ENCODE measurements around the gene SMYD4.

Gene SMYD4

GRCh38 chr17:1853698-1854097 is 24.0 kb upstream of the SMYD4 start:
- TF ChIP-seq, protein P1, sequence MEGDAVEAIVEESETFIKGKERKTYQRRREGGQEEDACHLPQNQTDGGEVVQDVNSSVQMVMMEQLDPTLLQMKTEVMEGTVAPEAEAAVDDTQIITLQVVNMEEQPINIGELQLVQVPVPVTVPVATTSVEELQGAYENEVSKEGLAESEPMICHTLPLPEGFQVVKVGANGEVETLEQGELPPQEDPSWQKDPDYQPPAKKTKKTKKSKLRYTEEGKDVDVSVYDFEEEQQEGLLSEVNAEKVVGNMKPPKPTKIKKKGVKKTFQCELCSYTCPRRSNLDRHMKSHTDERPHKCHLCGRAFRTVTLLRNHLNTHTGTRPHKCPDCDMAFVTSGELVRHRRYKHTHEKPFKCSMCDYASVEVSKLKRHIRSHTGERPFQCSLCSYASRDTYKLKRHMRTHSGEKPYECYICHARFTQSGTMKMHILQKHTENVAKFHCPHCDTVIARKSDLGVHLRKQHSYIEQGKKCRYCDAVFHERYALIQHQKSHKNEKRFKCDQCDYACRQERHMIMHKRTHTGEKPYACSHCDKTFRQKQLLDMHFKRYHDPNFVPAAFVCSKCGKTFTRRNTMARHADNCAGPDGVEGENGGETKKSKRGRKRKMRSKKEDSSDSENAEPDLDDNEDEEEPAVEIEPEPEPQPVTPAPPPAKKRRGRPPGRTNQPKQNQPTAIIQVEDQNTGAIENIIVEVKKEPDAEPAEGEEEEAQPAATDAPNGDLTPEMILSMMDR (IDR thresholded peaks at IDR 0.05) = no peak
- no peak overlapping the region for H3K4me3 ChIP-seq
- H3K27ac ChIP-seq = no peak overlapping the region
- DNase-seq (ENCODE audit: low spot score) = no peak

GRCh38 chr17:1852327-1852726 is 22.6 kb upstream of the SMYD4 start:
- Histone ChIP-seq H3K27ac (no peak overlapping the region), H3K4me3 (no peak overlapping the region)
- DNase-seq (ENCODE audit: low spot score) = no peak
- TF ChIP-seq, protein P1 (IDR thresholded peaks at IDR 0.05) = no peak

DNA sequence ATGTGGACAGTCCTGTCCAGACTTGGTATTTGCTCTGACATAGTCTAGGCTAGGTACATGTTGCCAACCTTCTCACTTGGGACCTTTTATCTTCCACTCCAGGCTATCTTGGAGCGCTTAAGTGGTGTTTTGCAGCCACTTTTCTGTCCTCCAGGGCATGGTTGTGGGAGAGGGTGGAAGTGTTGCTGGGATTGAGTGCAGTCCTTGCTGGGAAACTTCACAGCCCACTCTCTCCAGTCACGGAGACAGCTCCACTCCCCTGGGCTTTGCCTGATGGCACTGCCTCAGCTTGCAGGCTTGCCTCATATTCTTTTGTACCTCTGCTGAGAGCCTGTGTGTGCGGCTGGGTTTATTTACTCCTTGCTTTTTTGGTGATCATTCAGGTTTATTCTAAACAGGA is 17.5 kb upstream of the SMYD4 start:
- TF ChIP-seq, protein P1 (IDR thresholded peaks at IDR 0.05) = no peak
- no peak overlapping the region for H3K27ac ChIP-seq
- no peak overlapping the region for H3K4me3 ChIP-seq
- no peak for DNase-seq (ENCODE audit: low spot score)

DNA sequence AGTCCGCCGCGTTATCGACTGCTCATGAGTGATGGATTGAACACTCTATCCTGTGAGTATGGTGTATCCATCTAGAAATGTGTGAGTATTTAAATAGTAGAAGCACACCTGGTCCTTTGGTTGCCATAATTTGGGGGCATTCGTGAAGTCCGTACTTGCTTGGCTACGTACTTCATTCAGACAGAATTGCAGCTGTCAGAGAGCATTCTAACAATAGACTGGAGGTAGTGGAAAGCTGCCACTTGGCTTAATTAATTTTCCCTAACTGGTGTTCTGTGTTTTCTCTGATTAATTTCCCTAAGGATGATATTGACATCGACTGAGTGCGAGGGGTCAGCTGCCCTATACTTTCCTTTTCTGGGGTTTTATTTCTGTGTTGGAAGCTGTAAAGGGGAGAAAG is 14.2 kb upstream of the SMYD4 start:
- no peak for DNase-seq (ENCODE audit: low spot score)
- TF ChIP-seq, protein P1 (IDR thresholded peaks at IDR 0.05) = no peak
- Histone ChIP-seq H3K27ac (no peak overlapping the region), H3K4me3 (no peak overlapping the region)

GRCh38 chr17:1839516-1839915 is 9.8 kb upstream of the SMYD4 start:
- TF ChIP-seq, protein P1 (IDR thresholded peaks at IDR 0.05) = no peak
- Histone ChIP-seq H3K27ac (no peak overlapping the region), H3K4me3 (no peak overlapping the region)
- DNase-seq (ENCODE audit: low spot score) = no peak

DNA sequence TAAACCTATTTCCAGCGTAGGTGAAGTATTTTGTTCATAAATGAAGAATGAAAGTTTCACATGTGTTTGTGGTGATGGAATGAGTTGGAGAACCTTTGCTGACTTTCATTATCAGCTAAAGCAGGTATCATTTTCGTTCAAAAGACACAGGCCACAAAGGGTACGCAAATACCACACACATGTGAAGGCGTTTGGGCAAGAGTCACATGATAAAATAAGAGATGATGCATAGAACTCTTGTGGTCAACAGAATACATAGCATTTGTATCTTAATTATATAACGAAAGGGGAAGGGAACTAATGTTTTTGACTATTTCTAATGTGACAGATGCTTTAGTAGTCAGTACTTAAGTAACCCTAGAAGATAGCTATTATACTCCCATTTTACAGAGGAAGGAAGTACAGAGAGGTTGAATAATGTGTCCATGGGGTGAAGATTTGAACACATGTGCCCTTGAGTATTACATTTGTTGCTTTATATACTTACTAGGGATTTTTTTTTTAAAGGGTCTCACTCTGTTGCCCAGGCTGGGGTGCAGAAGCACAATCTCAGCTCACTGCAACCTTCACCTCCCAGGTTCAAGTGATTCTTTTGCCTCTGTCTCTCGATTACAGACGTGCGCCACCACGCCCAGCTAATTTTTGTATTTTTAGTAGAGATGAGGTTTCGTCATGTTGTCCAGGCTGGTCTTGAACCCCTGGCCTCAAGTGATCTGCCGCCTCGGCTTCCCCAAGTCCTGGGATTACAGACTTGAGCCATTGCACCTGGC is 4.9 kb upstream of the SMYD4 start:
- DNase-seq (ENCODE audit: low spot score) = no peak
- Histone ChIP-seq H3K4me3 (no peak overlapping the region), H3K27ac (no peak overlapping the region)
- TF ChIP-seq, protein P1 (IDR thresholded peaks at IDR 0.05) = no peak

DNA sequence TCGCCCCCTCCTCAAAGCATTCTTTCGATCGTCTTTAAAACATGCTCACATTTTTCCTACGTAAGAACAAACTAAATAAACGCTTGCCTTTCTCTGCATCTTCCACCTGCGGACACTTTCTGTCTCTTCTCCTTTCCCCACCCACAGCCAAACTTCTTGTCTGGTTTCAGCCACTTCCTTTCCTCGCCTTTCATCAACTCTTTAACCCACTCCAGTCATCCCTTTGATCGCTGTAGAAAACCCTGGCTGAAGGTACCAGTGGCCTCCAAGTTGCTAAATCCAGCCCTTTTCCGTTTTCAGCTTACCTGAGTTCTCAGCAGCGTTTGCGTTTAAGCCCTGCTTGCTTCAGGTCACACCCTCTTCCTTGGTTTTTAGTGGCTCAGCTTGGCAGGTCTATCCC is 586 bp upstream of the SMYD4 start:
- Histone ChIP-seq H3K4me3 (peak overlapping the region; percentile 89), H3K27ac (peak overlapping the region; percentile 80 to 93)
- TF ChIP-seq, protein P1 (IDR thresholded peaks at IDR 0.05) = no peak
- no peak for DNase-seq (ENCODE audit: low spot score)

Data from coronary artery (tissue), 2 donors.